HepG2 (cell line): ENCODE data around the gene XRCC3. TPM values are rescaled to one million over a fixed set of nuclear protein-coding genes. Genes with fewer than 3 reads are reported as not detected.

Source experiments
- ATAC-seq: fragments of 200-7000 bp; cut with Tn5 transposase; 3 replicates; pipeline ENCODE4 v1.9.1; 2020; ENCODE audit warnings: mild to moderate bottlenecking, moderate library complexity
- BruUV-seq: library from RNA; stranded (reverse); fragments of 400-500 nt; replicated peaks from 2 replicates; lab custom pipeline; 2021; lab: Mats Ljungman, UMichigan
- CTCF ChIA-PET: fragments of 300-600 bp; formaldehyde crosslinking; extraction: SDS; loops from one replicate; lab custom pipeline; 2021; ENCODE audit warnings: low total read pairs, inconsistent platforms, low intra/inter-chr PET ratio; lab: Yijun Ruan, JAX
- POLR2A ChIA-PET: fragments of 350-600 bp; sonication (Branson Sonifier 250); formaldehyde crosslinking; loops from one replicate; lab custom pipeline; 2020; ENCODE audit warnings: antibody characterized with exemption, inconsistent platforms; lab: Yijun Ruan, JAX
- DNase-seq: peaks from one replicate; pipeline ENCODE4 v3.0.0-alpha.2; 2015; ENCODE audit warnings: low spot score
- FAIRE-seq: peaks from 3 replicates; lab custom pipeline; 2011; peaks lifted over from hg19 to GRCh38; lab: Jason Lieb, UNC
- H2AFZ ChIP-seq: one replicate; pipeline ENCODE4 v1.6.1; 2011; ENCODE audit warnings: low read length, inconsistent platforms
- H3K27ac ChIP-seq: fragments of 300-600 bp; 3 replicates; pipeline ENCODE4 v1.8.0; 2011; ENCODE audit warnings: mixed run types, mild to moderate bottlenecking, mixed read lengths, low read length, inconsistent platforms; ENCODE audit not compliant: insufficient read depth; ENCODE audit errors: extremely low read length
- H3K27me3 ChIP-seq, 2 experiments: fragments of 200-600 bp in 1 of 2; 2 replicates in 1 of 2; 3 replicates in 1 of 2; pipeline versions ENCODE4 v1.6.0 to v1.8.0; 2011; ENCODE audit warnings: low read length in 2 of 2, mild to moderate bottlenecking in 2 of 2, moderate library complexity in 2 of 2, inconsistent platforms in 1 of 2; ENCODE audit not compliant: insufficient read depth in 2 of 2, control insufficient read depth in 1 of 2
- H3K36me3 ChIP-seq, 2 experiments: fragments of 200-600 bp in 1 of 2; replicated peaks in 1 of 2; 2 replicates in 1 of 2; 3 replicates in 1 of 2; pipeline versions ENCODE4 v1.5.1 to v1.8.0; 2011; ENCODE audit warnings: low read length in 2 of 2, inconsistent platforms in 1 of 2; ENCODE audit not compliant: insufficient read depth in 2 of 2, control insufficient read depth in 1 of 2
- H3K4me1 ChIP-seq: 2 replicates; pipeline ENCODE4 v1.5.1; 2012; ENCODE audit warnings: low read length, inconsistent platforms; ENCODE audit not compliant: insufficient read depth
- H3K4me2 ChIP-seq: 2 replicates; pipeline ENCODE4 v1.6.0; 2011; ENCODE audit warnings: low read depth, low read length, inconsistent platforms
- H3K4me3 ChIP-seq, 3 experiments: fragments of 200-600 bp in 1 of 3; sonication (generic), shearing (Covaris generic) in 1 of 3; replicated peaks in 1 of 3; 2 replicates each; pipeline ENCODE4 v1.5.1; 2011 to 2016; ENCODE audit warnings: low read length in 3 of 3, inconsistent platforms in 2 of 3, low read depth in 2 of 3, mild to moderate bottlenecking in 2 of 3, control low read depth in 1 of 3, mixed read lengths in 1 of 3; ENCODE audit not compliant: insufficient read depth in 1 of 3
- H3K79me2 ChIP-seq: one replicate; pipeline ENCODE4 v1.6.1; 2011; ENCODE audit warnings: low read length, inconsistent platforms; ENCODE audit not compliant: insufficient read depth
- H3K9ac ChIP-seq: 2 replicates; pipeline ENCODE4 v1.6.0; 2011; ENCODE audit warnings: mild to moderate bottlenecking, low read depth, low read length, inconsistent platforms; ENCODE audit not compliant: insufficient read depth
- H3K9me3 ChIP-seq: 2 replicates; pipeline ENCODE4 v1.5.1; 2012; ENCODE audit warnings: mild to moderate bottlenecking, low read length
- H4K20me1 ChIP-seq: 2 replicates; pipeline ENCODE4 v1.6.0; 2011; ENCODE audit warnings: inconsistent platforms, mild to moderate bottlenecking, low read length, moderate library complexity; ENCODE audit not compliant: insufficient read depth
- ATF1 ChIP-seq: IDR thresholded peaks from 2 replicates; pipeline ENCODE4 v1.6.1; 2016; ENCODE audit warnings: mild to moderate bottlenecking, control low read depth
- MZF1 ChIP-seq: sonication (generic); formaldehyde crosslinking; IDR thresholded peaks from 2 replicates; pipeline ENCODE4 v1.8.1; 2023; ENCODE audit warnings: mild to moderate bottlenecking, missing genetic modification reagents, borderline replicate concordance
- SPEN ChIP-seq: sonication (generic); formaldehyde crosslinking; IDR thresholded peaks from 2 replicates; pipeline ENCODE4 v1.5.1; 2020; ENCODE audit warnings: low read depth, mild to moderate bottlenecking, missing genetic modification reagents
- TRIM24 ChIP-seq: sonication (generic); formaldehyde crosslinking; IDR thresholded peaks from 2 replicates; pipeline ENCODE4 v1.8.0; 2022; ENCODE audit warnings: mild to moderate bottlenecking, missing genetic modification reagents
- ZBTB20 ChIP-seq: sonication (generic); formaldehyde crosslinking; IDR thresholded peaks from 2 replicates; pipeline ENCODE4 v1.8.1; 2023; ENCODE audit warnings: missing genetic modification reagents, low read depth, mild to moderate bottlenecking, borderline replicate concordance
- ZNF253 ChIP-seq: sonication (generic); formaldehyde crosslinking; IDR thresholded peaks from 2 replicates; pipeline ENCODE4 v1.8.0; 2022; ENCODE audit warnings: mild to moderate bottlenecking, missing genetic modification reagents, borderline replicate concordance
- WGBS: methylation state at CpG from one replicate; pipeline ENCODE4 v1.1.6; 2017; ENCODE audit warnings: low lambda C conversion rate; 5-methylcytosine and 5-hydroxymethylcytosine counted together
- in situ Hi-C: cut with HindIII; loops from 2 replicates; pipeline ENCODE4 v1.10.0; 2017; ENCODE audit warnings: low pct_unique_long_range_greater_than_20kb; ENCODE audit not compliant: extremely low pct_ligation_motif_present
- intact Hi-C: fragments of 100-400 bp; cut with micrococcal nuclease; formaldehyde crosslinking; loops from one replicate; pipeline ENCODE4 v1.10.0; 2022; ENCODE audit not compliant: unreplicated experiment
- polyA plus RNA-seq, 8 experiments: library from polyadenylated mRNA; depleted of rRNA in 3 of 8; stranded (reverse) in 7 of 8; unstranded in 1 of 8; fragments of >200 nt; fragmentation: Illumina TruSeq in 4 of 8; extraction: Trizol in 4 of 8; gene quantifications; 2 replicates each; pipeline versions ENCODE4 v1.2.1 to v1.2.3, GENCODE V29; 2011 to 2016; ENCODE audit warnings: low read depth in 4 of 8, missing spikeins in 1 of 8, mixed read lengths in 1 of 8; ENCODE audit not compliant: insufficient read depth in 1 of 8
- total RNA-seq, 5 experiments: library from RNA; depleted of rRNA; stranded (reverse); fragments of >200 nt; fragmentation: Illumina TruSeq; extraction: Trizol; gene quantifications; 2 replicates each; pipeline ENCODE4 v1.2.3, GENCODE V29; 2016; ENCODE audit warnings: low read depth in 1 of 5
- TF ChIP-seq, protein P1 (sequence below): sonication (generic); formaldehyde crosslinking; IDR thresholded peaks from 2 replicates; pipeline ENCODE4 v1.5.0; 2020; ENCODE audit warnings: missing genetic modification reagents, mild to moderate bottlenecking, borderline replicate concordance
- TF ChIP-seq, protein P2 (sequence below): sonication (generic); formaldehyde crosslinking; IDR thresholded peaks from 2 replicates; pipeline ENCODE4 v1.4.0; 2020; ENCODE audit warnings: missing genetic modification reagents

The XRCC3 gene
- total and polyA plus RNA-seq, 2 of the 13 experiments (the other 11 are each of a cell fraction or from before 2014, with no cell fraction given) = 5.4 to 25.8 TPM

DNA sequence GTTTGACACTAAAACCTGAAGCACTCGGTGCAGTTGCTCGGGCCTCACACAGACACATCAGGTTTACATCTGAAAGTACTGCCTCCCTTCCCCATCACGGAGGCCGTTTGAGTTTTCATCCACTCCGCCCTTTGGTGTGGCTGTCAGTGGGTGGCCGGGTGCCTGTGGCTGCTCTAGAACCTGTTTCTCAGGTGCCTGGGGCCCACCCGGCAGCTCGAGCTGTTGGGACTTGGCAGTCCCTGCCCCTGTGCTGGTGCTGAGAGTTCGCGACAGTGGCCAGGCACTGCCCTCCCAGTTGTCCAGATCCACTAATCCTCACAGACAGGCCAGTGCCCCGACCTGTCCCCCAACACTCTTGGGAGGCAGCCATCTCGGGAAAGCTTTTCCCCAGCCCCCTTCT, 22.4 kb downstream of the XRCC3 start:
- WGBS = 98% methylated on average over 12 of the region's 12 CpGs
- no peaks in the 10 kb centered on the region for H3K4me1 ChIP-seq
- FAIRE-seq = no peak
- H3K27ac ChIP-seq = no peak overlapping the region
- H3K36me3 ChIP-seq = peaks cover 14 to 62% of the 10 kb centered on the region in 2 experiments
- in situ Hi-C loops (no loop called here), intact Hi-C loops (no loop called here)
- H3K79me2 ChIP-seq = no peaks in the 10 kb centered on the region
- H3K4me3 ChIP-seq = no peak overlapping the region
- H3K9me3 ChIP-seq = no peaks in the 10 kb centered on the region
- no peak for DNase-seq
- no TSS peak for BruUV-seq
- CTCF ChIA-PET = no interaction called here
- H3K27me3 ChIP-seq = no peaks in the 10 kb centered on the region
- H3K9ac ChIP-seq = no peak overlapping the region
- TF ChIP-seq, protein P1, sequence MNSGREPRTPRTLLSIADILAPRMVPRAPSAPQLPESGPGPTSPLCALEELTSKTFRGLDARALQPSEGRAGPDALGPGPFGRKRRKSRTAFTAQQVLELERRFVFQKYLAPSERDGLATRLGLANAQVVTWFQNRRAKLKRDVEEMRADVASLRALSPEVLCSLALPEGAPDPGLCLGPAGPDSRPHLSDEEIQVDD = no peak
- TF ChIP-seq ZNF253 (CRISPR knock-in tag) (no peak), ATF1 (CRISPR knock-in tag) (no peak), TRIM24 (CRISPR knock-in tag) (no peak), MZF1 (CRISPR knock-in tag) (no peak), ZBTB20 (CRISPR knock-in tag) (no peak), SPEN (CRISPR knock-in tag) (no peak)
- TF ChIP-seq, protein P2, sequence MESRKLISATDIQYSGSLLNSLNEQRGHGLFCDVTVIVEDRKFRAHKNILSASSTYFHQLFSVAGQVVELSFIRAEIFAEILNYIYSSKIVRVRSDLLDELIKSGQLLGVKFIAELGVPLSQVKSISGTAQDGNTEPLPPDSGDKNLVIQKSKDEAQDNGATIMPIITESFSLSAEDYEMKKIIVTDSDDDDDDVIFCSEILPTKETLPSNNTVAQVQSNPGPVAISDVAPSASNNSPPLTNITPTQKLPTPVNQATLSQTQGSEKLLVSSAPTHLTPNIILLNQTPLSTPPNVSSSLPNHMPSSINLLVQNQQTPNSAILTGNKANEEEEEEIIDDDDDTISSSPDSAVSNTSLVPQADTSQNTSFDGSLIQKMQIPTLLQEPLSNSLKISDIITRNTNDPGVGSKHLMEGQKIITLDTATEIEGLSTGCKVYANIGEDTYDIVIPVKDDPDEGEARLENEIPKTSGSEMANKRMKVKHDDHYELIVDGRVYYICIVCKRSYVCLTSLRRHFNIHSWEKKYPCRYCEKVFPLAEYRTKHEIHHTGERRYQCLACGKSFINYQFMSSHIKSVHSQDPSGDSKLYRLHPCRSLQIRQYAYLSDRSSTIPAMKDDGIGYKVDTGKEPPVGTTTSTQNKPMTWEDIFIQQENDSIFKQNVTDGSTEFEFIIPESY (CRISPR knock-in tag) = no peak
- POLR2A ChIA-PET = no interaction called here
- no peak for ATAC-seq
- H2AFZ ChIP-seq = no peak overlapping the region
- no peaks in the 10 kb centered on the region for H4K20me1 ChIP-seq
- H3K4me2 ChIP-seq = no peak overlapping the region
